GM19240 (cell line): ENCODE data around the gene PGS1.

Experiments
- DNase-seq: peaks from one replicate; pipeline ENCODE4 v3.0.0; 2011; ENCODE audit warnings: low spot score; ENCODE audit not compliant: insufficient read length

The PGS1 gene

GRCh38 chr17:78408476-78409050, 30.1 kb downstream of the PGS1 start:
- DNase-seq: no peak

GRCh38 chr17:78409191-78409928, 30.9 kb downstream of the PGS1 start:
- no peak for DNase-seq

- no peak for DNase-seq
Measured at GRCh38 chr17:78411241-78411857, 32.9 kb downstream of the PGS1 start.

- no peak for DNase-seq
Measured at GRCh38 chr17:78412403-78412802, 34.0 kb downstream of the PGS1 start.

- no peak for DNase-seq
Measured at GRCh38 chr17:78414178-78415162, 36.0 kb downstream of the PGS1 start.

GRCh38 chr17:78415821-78416711, 37.6 kb downstream of the PGS1 start:
- DNase-seq: no peak

GRCh38 chr17:78416791-78417530, 38.5 kb downstream of the PGS1 start:
- DNase-seq: no peak

GRCh38 chr17:78417531-78417909, 39.1 kb downstream of the PGS1 start:
- no peak for DNase-seq

GRCh38 chr17:78418326-78419026, 40.0 kb downstream of the PGS1 start:
- DNase-seq: no peak

GRCh38 chr17:78419970-78420815, 41.7 kb downstream of the PGS1 start:
- DNase-seq: no peak

- no peak for DNase-seq
Measured at GRCh38 chr17:78421084-78421533, 42.7 kb downstream of the PGS1 start.

- DNase-seq: peak; percentile 77
Measured at GRCh38 chr17:78421534-78422266, 43.3 kb downstream of the PGS1 start.

- DNase-seq: no peak
Measured at GRCh38 chr17:78422267-78422605, 43.8 kb downstream of the PGS1 start.

GRCh38 chr17:78422872-78423588, 44.6 kb downstream of the PGS1 start:
- DNase-seq: no peak

GRCh38 chr17:78423961-78424675, 45.7 kb downstream of the PGS1 start:
- DNase-seq: no peak

GRCh38 chr17:78425429-78425828, 47.0 kb downstream of the PGS1 start:
- DNase-seq: no peak
